Measurements from ENCODE around the gene MBD1.

MBD1 gene

DNA sequence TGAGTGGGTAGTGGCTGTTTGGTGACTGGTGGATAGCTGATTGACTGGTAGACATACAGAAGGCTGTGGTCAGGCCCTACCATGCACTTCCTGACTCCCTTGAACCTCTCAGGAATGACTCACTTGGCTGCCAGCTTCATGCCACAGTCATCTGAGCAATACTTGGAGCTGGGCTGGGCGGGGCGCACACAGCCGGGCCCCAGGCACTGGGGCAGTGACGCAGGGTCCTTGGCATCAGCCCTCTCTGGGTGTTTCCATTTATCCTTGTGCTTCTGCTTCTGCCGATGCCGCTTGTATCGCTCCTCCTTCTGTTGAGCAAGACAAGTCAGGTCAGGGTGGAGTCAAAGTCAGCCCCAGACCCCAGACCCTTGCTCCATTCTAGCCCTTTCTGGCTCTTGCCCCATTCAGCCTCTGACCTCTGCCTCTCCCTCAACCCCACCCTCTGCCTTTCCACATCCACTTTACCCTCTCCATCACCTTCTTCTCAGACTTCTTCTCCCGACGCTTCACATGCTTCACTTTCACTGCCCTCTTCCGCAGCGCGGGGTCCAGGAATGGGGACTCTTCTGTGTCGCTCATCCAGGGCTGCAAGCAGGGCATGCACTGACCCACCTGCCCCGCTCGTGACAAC, 3.0 kb upstream of the MBD1 start:
- no peak overlapping the region for H3K4me3 ChIP-seq (ENCODE audit: low read depth, low read length)
- H3K36me3 ChIP-seq (replicated peaks): peaks cover 4% of the 10 kb centered on the region
- H3K27ac ChIP-seq: no peak overlapping the region
- TF ChIP-seq, protein P1, sequence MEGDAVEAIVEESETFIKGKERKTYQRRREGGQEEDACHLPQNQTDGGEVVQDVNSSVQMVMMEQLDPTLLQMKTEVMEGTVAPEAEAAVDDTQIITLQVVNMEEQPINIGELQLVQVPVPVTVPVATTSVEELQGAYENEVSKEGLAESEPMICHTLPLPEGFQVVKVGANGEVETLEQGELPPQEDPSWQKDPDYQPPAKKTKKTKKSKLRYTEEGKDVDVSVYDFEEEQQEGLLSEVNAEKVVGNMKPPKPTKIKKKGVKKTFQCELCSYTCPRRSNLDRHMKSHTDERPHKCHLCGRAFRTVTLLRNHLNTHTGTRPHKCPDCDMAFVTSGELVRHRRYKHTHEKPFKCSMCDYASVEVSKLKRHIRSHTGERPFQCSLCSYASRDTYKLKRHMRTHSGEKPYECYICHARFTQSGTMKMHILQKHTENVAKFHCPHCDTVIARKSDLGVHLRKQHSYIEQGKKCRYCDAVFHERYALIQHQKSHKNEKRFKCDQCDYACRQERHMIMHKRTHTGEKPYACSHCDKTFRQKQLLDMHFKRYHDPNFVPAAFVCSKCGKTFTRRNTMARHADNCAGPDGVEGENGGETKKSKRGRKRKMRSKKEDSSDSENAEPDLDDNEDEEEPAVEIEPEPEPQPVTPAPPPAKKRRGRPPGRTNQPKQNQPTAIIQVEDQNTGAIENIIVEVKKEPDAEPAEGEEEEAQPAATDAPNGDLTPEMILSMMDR (IDR thresholded peaks at IDR 0.05; ENCODE audit: low read depth, low read length, missing control alignments): no peak
- no peak for DNase-seq
- H3K27me3 ChIP-seq (replicated peaks): no peaks in the 10 kb centered on the region
- in situ Hi-C loops (cut with HindIII; ENCODE audit: low pct_ligation_motif_present, low sequenced_read_pairs): no loop called here

DNA sequence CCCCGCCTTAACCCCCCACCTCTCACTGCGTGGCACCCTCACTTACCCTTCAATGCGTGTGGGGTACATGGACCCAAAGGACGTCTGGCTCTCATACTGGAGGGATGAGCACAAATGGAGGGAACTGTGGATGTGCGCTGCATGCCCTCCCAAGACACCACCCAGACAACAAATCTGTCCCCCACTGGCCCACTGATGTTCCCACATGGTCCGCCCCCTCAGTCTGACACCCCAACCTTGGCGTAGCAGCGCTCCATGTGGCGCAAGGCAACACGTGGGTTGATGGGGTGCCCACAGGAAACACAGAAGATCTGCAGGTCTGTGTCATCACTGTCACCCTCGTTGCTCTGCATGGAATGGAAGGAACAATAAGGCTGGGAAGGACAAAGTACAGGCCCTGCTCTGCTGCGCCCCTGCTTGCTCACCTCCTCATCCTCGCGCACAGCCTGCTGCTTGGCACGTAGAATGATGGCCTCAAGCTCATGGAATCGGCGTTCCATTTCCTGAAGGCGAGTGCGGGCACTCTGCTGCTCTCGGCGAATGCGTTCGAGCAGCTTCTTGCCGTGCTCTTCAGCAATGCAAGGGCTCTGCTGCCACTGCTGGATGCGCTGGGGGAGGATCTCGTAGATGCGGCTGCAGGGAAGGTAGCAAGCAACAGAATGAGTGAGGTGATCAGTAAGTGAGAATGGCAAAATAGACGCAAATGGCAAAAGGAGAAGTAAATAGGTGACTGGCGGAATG, 2.3 kb upstream of the MBD1 start:
- H3K4me3 ChIP-seq (ENCODE audit: low read depth, low read length): no peak overlapping the region
- TF ChIP-seq, protein P1 (IDR thresholded peaks at IDR 0.05; ENCODE audit: low read depth, low read length, missing control alignments): no peak
- no peaks in the 10 kb centered on the region for H3K27me3 ChIP-seq (replicated peaks)
- DNase-seq: no peak
- in situ Hi-C loops (cut with HindIII; ENCODE audit: low pct_ligation_motif_present, low sequenced_read_pairs): no loop called here
- peaks cover 11% of the 10 kb centered on the region for H3K36me3 ChIP-seq (replicated peaks)
- no peak overlapping the region for H3K27ac ChIP-seq

DNA sequence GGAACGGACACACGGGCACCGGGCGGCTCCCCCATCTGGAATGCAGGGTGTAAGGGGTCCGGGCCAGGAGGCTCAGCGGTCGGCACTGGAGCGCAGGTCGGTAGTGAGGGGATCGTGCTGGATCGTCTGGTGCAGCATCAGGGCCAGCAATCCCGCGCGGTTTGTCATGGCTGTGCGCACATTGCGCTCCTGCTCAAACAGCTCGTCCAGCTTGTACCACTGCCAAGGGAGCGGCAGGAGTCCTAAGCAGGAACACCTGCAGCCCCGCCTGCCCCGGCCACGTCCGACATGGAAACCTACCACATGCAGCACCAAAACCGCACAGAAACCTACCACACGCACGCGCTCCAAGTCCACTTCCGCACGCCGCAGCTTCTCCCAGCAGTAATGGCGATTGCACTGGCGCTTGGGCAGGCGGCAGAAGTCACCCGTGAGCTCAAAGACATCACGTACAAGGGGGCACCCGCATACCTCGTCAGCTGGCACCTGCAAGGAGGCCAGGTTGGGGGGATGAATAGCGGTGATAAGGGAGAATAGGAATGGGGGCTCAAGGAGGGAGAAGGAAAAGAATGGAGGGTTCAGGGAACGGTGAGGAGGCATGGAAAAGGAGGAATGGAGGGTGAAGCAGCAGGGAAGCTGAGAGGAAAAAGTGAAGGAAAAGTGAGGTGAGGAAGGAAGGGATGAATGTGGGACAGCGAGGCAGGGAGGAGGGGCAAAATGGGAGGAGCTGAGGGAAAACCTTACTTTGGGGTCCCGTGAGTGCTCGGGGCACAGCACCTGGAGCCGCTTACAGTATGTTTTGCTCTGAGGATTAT, 1.4 kb upstream of the MBD1 start:
- no peak overlapping the region for H3K4me3 ChIP-seq (ENCODE audit: low read depth, low read length)
- H3K27me3 ChIP-seq (replicated peaks): no peaks in the 10 kb centered on the region
- no peak for DNase-seq
- in situ Hi-C loops (cut with HindIII; ENCODE audit: low pct_ligation_motif_present, low sequenced_read_pairs): no loop called here
- H3K36me3 ChIP-seq (replicated peaks): peaks cover 11% of the 10 kb centered on the region
- no peak overlapping the region for H3K27ac ChIP-seq
- TF ChIP-seq, protein P1 (IDR thresholded peaks at IDR 0.05; ENCODE audit: low read depth, low read length, missing control alignments): no peak

DNA sequence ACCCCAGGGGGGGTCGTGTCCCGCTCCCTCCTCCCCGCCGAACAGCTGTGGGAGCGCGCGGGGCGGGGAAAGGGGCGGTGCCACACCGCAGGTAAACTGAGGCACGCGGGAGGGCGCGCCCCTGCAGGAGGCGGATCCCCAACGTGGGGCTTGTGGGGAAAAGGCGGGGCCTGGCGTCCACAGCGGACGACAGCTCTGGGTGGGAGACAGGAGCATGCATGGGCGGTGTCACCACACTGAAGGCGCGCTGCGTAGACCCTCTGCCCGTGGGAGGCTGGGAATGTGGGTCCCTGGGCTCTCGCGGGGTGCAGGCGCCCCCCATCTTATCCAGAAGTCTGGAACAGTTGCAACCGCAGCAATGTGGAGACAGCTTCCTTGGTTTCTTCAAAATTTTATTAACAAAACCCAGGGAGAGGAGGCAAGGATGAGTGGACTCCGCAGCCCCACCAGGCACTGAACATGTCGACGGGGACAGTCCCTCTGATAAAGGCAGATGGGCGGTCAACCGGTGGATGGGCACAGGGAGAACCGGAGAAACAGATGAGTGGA, 723 bp upstream of the MBD1 start:
- TF ChIP-seq, protein P1 (IDR thresholded peaks at IDR 0.05; ENCODE audit: low read depth, low read length, missing control alignments): no peak
- DNase-seq: no peak
- in situ Hi-C loops (cut with HindIII; ENCODE audit: low pct_ligation_motif_present, low sequenced_read_pairs): no loop called here
- Histone ChIP-seq H3K27me3 (replicated peaks) (no peaks in the 10 kb centered on the region), H3K4me3 (ENCODE audit: low read depth, low read length) (peak overlapping the region; percentile 98), H3K27ac (peak overlapping the region; percentile 73), H3K36me3 (replicated peaks) (peaks cover 12% of the 10 kb centered on the region)

DNA sequence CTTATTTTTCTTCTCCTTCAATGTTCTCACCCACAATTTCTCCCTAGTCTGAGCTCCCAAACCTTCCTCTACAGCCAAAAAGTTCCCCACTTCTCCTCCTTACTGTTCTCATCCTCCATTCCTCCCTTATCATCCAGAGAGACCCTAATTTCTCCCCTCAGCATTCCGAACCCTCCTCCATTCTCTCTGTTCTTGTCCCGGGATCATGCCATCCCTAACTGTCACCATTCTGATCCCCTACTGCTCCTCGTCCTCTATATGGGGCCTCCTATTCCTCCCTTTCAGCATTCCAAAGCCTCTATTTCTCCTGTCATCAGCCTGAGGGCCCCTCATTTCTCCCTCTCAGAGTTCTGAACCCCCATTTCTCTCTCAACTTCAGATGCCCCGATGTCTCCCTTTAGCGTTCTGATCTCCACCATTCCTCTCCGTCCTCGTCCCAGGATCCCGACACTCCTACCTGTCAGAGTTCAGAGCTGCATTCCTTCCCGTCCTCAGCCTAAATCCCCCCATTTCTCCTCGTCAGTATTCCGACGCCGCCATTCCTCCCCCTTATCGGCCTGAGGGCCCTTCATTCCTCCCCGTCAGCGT, 522 bp downstream of the MBD1 start:
- DNase-seq: no peak
- in situ Hi-C loops (cut with HindIII; ENCODE audit: low pct_ligation_motif_present, low sequenced_read_pairs): no loop called here
- Histone ChIP-seq H3K36me3 (replicated peaks) (peaks cover 25% of the 10 kb centered on the region), H3K27ac (peak overlapping the region; percentile 73), H3K4me3 (ENCODE audit: low read depth, low read length) (peak overlapping the region; percentile 98), H3K27me3 (replicated peaks) (no peaks in the 10 kb centered on the region)
- TF ChIP-seq, protein P1 (IDR thresholded peaks at IDR 0.05; ENCODE audit: low read depth, low read length, missing control alignments): no peak
